D721Med (cell line): ENCODE results near the gene IGFALS.

ENCODE experiments used
- DNase-seq: peaks from one replicate; pipeline ENCODE4 v3.0.0; 2011; ENCODE audit warnings: low spot score; ENCODE audit not compliant: insufficient read length
- FAIRE-seq: peaks from 2 replicates; lab custom pipeline; 2011; peaks lifted over from hg19 to GRCh38; lab: Jason Lieb, UNC
- TF ChIP-seq, protein P1 (sequence below): IDR thresholded peaks from 2 replicates; pipeline ENCODE4 v1.5.1; 2012; ENCODE audit warnings: mild to moderate bottlenecking, control low read depth; ENCODE audit not compliant: insufficient read depth; ENCODE audit errors: missing control alignments

The IGFALS gene

DNA sequence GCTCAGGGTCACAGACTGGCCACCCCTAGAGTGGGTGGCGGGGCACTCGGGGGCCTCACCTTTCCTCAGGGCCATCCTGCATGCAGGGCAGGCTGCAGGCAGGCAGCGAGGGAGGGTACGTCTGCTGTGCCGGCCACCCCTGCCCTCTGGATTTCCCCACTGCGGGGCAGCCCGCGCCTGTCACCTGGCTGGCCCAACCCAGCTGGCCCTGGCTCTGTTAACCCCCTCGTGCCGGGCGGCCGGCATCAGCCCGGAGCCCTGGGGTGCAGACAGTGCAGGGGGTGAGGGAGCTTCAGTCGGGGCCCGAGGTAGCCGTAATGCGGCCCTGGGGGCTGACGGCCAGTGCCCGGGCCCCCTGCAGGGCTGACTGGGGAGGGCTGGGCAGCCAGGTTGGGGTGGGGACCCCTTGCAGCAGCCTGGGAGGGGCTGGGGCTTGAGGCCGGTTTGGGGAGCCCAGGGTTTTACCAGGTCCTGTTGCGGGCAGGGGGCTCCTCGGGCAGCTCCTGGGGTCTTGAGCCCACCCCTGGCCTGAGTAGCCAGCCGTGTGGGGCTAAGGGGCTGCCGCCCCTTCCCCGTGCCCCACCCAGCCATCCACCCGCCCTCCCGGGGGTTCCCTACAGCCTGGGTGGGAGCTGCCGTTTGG is at the start of gene IGFALS:
TSS of gene IGFALS (minus strand) at position 128 of the 643 bp plus-strand sequence. CDS start at position 75, 53 bp downstream.
- DNase-seq: no peak
- FAIRE-seq: no peak
- TF ChIP-seq, protein P1, sequence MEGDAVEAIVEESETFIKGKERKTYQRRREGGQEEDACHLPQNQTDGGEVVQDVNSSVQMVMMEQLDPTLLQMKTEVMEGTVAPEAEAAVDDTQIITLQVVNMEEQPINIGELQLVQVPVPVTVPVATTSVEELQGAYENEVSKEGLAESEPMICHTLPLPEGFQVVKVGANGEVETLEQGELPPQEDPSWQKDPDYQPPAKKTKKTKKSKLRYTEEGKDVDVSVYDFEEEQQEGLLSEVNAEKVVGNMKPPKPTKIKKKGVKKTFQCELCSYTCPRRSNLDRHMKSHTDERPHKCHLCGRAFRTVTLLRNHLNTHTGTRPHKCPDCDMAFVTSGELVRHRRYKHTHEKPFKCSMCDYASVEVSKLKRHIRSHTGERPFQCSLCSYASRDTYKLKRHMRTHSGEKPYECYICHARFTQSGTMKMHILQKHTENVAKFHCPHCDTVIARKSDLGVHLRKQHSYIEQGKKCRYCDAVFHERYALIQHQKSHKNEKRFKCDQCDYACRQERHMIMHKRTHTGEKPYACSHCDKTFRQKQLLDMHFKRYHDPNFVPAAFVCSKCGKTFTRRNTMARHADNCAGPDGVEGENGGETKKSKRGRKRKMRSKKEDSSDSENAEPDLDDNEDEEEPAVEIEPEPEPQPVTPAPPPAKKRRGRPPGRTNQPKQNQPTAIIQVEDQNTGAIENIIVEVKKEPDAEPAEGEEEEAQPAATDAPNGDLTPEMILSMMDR: no peak

DNA sequence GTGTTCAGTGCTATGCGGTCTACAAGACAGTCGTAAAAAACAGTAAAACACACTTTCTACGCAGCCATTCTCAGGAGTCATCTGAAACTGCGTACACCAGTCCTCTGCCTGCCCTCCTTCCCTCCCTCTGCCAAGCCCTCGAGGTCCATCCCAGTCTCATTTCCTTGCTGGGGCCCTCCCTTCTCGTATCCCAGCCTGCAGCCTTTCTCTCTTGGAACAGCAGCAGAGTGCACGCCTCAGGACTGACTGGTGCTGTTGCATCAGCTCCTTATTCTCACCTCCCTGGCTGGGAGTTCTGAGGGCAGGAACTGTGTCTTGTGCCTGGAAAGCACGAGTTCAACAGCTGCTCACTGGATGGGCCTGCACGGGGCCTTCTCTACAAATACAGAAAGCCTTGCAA is 46.0 kb upstream of the IGFALS start:
- TF ChIP-seq, protein P1: no peak
- no peak for DNase-seq
- FAIRE-seq: no peak

DNA sequence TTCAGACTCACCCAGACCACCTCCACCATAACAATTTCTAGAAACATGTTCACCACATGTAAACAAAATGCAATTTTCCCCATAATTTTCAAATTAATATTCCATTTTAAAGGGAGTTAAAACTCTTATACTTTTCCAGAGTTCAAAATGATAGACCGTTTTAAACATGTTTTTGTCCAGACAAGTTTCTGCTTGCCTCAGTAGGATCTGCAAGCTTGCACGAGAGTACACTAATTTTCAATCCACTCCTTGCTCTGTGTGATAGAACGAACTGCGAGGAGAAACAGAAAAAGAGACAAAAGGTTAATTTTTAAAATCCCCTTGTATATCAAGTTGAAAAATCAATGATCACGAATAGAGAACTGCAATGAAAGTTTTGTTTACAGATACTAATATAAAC is 40.6 kb upstream of the IGFALS start:
- TF ChIP-seq, protein P1: no peak
- FAIRE-seq (no peak), DNase-seq (no peak)

DNA sequence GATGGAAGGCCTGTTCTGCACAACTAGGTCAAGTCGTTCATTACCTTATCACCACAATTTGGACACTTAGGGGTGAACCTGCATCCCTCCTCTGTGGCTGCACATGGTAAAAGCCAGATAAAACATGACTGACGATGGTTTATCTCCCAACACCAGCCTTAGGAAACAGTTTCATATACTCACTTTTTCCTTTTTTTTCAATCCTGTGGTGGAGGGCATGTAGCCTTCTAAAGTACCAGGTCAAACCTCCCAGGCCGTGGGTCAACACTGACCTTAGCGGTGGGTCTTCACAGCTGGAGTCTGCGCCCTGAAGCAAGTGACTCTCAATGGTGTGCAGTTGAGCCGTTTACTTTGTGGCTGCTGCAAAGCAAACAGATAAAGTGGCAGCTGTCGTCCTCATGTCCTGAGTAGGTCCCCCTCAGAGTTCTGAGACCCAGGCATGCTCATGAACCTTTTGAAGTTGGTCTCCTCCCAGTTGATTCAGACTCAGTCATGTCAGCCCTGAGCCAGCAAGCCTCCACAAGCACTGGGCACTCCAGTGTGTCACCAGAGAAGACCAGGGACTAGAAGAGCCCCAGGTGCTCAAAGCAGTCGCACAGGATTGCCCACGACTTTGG is 39.4 kb upstream of the IGFALS start:
- FAIRE-seq (no peak), DNase-seq (no peak)
- TF ChIP-seq, protein P1: no peak

DNA sequence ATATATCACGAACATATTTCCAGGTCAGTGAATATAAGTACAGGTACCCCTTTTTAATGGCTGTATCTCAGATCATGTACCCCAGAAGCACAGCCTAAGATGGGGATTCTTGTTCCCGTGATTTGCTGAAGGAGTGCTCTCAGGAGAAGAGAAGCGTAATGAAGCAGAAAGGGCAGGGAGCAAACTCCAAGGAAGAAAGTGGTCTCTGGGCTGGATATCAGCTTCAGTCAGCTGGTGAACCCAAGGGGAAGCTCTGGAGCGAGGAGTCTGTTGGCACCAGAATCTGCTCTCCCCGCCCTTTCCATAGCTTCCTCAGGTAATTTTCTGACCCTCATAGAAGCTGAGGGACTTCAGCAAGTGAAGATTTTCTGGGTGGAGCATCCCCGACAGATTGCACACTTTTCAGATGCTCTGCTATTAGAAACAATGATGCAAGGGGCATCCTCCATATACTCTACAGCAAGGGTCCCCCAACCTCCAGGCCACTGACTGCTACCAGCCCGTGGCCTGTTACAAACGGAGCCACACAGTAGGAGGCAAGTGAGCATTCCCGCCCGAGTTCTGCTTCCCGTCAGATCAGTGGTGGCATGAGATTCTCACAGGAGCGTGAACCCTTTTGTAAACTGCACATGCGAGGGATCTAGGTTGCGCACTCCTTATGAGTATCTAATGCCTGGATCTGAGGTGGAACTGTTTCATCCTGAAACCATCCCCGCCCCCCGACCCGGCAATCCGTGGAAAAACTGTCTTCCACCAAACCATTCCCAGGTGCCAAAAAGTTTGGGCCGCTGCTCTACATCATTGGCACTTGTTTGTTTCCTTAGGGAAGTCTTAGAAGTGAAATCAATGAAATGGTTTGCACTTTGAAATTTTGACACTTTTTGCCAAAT is 37.9 kb upstream of the IGFALS start:
- FAIRE-seq: no peak
- TF ChIP-seq, protein P1: no peak
- no peak for DNase-seq

DNA sequence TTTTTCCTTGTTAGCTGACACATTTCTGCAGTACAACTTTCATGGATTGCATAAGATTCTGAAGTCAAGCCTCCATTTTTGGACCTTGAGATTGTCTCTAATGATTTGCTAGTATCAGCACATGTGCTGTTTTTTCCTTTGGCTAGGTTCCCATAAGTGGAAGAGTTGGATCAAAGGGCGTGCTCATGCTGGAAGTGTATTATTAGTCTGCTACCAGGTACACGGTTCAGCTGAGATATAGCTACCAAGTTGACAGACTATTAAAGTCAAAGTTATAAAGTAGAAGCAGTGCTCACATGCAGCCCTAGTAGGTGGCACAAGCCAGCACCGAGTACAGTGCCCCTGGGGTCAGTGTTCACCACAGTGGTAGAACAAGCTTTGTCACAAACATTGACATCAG is 36.7 kb upstream of the IGFALS start:
- no peak for FAIRE-seq
- TF ChIP-seq, protein P1: no peak
- DNase-seq: no peak
